Measurements from ENCODE around the gene THOC3.
"Not testable (repeated sequence)": the region's sequence is repeated elsewhere in the genome, so short reads cannot be mapped to it uniquely, and the experiment has no call there.

GRCh38 chr5:175925106-175925505 is 43.0 kb downstream of the THOC3 start:
- not testable (repeated sequence) for TF ChIP-seq POLR2A (IDR thresholded peaks at IDR 0.05; ENCODE audit: low read length); GATA1 (IDR thresholded peaks at IDR 0.05; ENCODE audit: low read depth, low read length)

Measured in erythroblast (primary cell).